ENCODE measurements around the gene COPZ1.
A peak's percentile ranks its signal among the peaks of the same experiment; 100 is the strongest.
"Not testable (repeated sequence)": the region's sequence is repeated elsewhere in the genome, so short reads cannot be mapped to it uniquely, and the experiment has no call there.

COPZ1 gene, protein sequence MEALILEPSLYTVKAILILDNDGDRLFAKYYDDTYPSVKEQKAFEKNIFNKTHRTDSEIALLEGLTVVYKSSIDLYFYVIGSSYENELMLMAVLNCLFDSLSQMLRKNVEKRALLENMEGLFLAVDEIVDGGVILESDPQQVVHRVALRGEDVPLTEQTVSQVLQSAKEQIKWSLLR

DNA sequence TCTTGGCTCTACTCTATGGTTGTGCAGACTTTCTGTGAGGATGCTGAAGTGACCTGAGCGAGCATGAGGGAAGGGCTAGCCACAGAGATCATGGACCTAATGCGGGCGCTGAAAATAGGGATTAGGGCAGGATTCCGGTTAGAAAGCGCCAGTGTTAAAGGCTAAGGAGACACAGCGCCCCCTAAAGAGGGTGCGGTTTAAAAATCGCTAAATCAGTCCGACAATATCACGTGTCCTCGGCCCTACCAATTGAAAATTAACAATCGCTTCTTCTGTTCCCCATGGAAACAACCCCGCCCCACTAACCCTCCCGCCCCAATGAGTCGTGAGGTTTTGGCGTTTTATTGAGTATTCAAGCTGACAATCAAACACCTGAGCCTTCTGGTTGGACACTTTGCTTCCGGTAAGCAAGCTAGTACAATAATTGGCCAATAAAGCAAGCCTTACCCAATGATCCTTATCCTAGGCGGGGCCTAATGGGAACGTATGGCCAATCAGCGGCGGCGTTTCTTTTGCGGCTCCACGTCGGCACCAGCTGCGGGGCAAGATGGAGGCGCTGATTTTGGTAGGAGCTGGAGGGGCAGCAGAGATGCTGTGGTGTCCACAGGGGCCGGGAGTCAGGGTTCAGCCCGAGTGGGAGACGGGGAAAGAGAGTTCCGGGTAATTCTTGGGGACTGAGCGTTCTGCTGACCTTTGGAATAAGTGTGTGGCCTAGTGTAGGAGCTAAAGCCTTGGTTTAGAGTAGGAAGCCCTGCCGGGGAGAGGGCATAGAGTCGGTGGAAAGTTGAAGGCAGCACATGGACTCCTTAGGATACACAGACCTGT is at the start of gene COPZ1:
TSS of gene COPZ1 (plus strand) at position 515 of the 825 bp plus-strand sequence. CDS start at position 548, 33 bp downstream.
- peak; percentile 70 for DNase-seq (ENCODE audit: low read depth)

DNA sequence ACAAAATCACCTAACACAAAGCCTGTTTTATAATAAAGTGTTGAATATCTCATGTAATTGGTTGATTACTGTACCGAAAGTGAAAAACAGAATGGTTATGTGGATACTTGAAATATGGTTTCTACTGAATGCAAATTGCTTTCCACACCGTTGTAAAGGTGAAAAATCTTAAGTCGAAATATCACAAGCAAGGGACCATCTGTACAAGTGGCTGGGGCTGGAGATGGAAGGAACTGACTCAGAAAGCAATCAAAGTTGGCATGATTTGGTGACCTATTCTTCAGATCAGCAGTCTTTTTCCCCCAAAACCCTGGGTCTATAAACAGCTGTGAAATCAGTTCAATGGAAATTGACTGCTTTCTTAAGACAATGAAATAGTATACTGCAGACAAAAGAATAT is 48.6 kb upstream of the COPZ1 start:
- DNase-seq (ENCODE audit: low read depth): no peak

DNA sequence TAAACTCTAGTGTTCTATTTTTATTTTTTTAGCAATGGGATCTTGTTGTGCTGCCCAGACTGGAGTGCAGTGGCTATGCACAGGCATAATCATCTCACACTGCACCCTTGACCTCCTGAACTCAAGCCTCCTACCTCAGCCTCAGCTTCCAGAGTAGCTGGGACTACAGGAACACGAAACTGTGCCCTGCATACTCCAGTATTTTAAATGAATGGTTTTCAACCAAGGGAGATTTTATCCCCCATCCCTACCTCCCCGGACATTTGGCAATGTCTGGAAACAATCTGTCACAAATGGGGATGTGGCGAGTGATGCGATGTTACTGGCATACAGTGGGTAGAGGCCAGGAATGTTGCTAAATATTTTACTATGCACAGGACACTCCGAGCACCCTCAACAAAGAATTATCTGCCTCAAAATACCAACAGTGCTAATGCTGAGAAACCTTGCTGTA is 47.1 kb upstream of the COPZ1 start:
- DNase-seq (ENCODE audit: low read depth): no peak

DNA sequence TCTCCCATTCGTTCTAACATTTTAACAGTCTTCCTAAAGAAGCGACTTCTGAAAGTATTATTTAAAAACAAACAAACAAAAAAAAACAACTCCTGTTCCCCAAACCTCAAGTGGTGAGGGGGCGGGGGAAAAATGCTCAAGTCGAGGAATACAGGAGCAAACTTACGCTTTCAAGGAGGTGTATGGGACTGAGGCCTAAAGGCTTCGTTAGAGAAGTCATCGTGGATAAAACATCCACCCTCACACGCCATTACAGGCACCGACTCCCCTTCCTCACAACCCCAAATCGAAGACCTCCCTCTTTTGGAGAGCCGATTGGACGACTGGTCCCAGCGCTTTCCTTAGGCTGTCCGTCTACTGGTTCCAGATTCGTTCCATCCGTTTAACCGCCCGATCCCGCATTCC is 45.7 kb upstream of the COPZ1 start:
- DNase-seq (ENCODE audit: low read depth): no peak

DNA sequence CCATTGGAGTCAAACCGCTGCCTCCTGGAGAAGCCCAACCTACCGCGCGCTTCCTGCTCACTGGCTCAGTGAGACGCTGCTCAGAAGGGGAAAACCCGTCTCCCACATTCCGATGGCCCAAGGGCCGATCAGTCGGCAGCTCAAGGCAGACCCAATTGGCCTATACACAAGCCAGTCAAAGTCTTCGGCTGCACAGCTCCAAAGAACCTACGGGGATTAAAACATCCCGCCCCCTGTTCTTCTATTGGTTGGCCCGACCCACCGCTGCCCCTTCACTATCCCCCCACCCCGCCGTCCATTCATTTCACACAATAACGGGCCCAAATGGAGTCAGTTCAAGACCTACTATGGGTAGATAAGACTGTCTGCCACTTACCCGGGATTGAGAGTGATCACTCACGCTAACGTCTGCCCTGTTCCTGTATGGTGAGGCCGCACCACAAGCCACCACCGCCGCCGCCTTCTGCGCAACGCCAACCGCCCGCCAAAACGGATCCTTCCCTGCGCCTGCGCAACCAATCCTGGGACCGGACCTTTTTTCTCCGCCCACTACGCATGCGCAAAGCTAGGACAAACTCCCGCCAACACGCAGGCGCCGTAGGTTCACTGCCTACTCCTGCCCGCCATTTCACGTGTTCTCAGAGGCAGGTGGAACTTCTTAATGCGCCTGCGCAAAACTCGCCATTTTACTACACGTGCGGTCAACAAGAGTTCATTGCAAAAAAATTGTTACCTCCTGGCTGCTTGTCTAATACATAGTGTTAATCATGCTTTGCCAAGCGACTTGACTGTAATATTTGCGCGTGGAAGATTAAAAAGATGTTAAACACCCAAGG is 45.1 kb upstream of the COPZ1 start, which contains the start of gene CBX5:
TSS of gene CBX5 (minus strand) at position 491 of the 836 bp plus-strand sequence. CDS start 22,472 bp downstream, outside the sequence.
- peak; percentile 98 for DNase-seq (ENCODE audit: low read depth)

DNA sequence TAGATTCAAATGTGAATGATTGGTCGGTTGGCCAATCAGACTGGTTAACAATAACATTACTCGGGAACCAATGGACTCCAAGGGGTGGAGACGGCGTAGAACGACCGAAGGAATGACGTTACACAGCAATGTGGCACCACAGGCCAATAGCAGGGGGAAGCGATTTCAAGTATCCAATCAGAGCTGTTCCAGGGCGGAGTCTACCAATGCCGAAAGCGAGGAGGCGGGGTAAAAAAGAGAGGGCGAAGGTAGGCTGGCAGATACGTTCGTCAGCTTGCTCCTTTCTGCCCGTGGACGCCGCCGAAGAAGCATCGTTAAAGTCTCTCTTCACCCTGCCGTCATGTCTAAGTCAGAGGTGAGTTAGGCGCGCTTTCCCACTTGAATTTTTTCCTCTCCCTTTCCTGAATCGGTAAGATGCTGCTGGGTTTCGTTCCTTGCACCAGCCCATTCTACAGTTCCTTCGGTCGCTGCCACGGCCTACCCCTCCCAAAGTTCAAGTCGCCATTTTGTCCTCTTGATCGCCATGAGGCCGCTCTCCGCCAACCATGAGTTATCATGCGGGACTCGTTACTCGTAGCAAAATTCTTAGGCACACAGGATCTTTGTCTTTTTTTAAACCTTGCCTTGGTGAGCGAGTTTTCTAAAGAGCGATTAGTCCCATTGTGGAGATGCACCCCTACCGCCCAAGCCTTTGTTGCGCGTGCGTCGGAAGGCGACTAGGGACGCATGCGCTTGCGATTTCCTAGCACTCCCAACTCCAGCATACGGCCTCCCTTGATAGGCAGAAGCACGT is 44.3 kb upstream of the COPZ1 start, which contains the start of gene HNRNPA1:
TSS of gene HNRNPA1 (plus strand) at position 259 of the 793 bp plus-strand sequence. CDS start at position 341, 82 bp downstream.
- DNase-seq (ENCODE audit: low read depth): peak; percentile 61

DNA sequence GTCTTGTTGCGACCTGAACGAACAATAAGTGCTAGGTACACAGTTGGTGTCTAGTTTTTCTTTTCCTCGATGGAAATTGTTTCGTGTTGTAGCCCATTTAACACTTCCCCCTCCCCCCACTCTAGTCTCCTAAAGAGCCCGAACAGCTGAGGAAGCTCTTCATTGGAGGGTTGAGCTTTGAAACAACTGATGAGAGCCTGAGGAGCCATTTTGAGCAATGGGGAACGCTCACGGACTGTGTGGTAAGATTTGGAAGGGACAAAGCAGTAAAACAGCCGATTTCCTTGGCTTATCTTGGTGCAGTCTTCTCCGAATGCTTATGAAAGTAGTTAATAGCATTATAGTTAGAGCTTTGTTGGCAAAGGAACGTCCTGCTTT is 43.7 kb upstream of the COPZ1 start:
- not testable (repeated sequence) for DNase-seq (ENCODE audit: low read depth)

DNA sequence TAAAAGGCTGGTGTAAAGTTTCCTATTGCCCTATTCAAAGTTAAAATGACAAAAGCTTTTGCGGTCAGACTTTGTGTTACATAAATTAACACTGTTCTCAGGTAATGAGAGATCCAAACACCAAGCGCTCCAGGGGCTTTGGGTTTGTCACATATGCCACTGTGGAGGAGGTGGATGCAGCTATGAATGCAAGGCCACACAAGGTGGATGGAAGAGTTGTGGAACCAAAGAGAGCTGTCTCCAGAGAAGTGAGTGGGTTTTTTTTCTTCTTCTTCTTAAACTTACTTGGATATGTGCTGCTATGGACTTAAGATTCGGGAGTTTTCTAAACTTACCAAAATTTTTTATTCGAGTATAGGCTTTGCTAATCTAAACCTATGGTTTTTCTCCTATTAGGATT is 43.2 kb upstream of the COPZ1 start:
- not testable (repeated sequence) for DNase-seq (ENCODE audit: low read depth)

DNA sequence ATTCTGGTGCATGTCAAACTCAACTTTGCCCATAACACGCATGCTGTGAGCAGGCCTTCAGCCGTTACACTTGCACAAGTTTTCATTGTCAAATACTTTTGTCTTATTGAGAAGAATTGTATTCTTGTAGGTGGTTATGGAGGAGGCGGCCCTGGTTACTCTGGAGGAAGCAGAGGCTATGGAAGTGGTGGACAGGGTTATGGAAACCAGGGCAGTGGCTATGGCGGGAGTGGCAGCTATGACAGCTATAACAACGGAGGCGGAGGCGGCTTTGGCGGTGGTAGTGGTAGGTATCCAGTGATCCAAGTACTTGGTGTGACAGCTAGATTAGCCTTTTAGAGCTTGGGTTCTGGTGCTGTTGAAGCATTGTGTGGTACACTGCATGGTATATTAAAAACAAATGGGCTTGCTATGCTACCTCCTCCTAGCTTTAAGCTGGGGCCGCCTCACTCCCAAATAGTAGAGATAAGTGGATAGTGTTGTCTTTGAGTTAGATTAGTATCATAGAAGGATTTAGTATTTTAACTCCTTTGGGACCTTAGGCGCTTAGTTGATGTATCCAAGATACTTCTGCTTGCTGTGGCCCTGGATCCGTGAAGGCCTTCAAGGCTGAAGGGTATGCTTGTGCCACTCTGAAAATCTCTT is 41.9 kb upstream of the COPZ1 start:
- DNase-seq (ENCODE audit: low read depth): no peak

DNA sequence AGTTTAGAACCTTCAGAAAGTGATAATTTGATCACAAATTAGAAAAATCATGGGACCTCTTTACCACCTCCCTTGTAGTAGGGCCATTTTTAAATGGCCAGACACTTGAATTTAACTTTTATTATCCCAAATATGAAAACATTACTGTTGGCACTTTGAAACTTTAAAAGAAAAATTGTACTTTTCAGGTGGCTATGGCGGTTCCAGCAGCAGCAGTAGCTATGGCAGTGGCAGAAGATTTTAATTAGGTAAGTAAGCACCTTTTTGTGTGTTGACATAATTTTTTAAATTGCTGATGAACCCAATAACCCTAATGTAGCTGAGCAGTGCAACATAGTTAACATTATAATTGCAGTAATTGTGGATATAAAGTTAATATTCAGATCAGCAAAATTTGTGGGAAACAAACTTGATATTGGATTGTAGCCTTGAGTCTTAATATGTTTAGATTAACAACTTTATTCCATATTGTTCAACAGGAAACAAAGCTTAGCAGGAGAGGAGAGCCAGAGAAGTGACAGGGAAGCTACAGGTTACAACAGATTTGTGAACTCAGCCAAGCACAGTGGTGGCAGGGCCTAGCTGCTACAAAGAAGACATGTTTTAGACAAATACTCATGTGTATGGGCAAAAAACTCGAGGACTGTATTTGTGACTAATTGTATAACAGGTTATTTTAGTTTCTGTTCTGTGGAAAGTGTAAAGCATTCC is 40.7 kb upstream of the COPZ1 start:
- not testable (repeated sequence) for DNase-seq (ENCODE audit: low read depth)

DNA sequence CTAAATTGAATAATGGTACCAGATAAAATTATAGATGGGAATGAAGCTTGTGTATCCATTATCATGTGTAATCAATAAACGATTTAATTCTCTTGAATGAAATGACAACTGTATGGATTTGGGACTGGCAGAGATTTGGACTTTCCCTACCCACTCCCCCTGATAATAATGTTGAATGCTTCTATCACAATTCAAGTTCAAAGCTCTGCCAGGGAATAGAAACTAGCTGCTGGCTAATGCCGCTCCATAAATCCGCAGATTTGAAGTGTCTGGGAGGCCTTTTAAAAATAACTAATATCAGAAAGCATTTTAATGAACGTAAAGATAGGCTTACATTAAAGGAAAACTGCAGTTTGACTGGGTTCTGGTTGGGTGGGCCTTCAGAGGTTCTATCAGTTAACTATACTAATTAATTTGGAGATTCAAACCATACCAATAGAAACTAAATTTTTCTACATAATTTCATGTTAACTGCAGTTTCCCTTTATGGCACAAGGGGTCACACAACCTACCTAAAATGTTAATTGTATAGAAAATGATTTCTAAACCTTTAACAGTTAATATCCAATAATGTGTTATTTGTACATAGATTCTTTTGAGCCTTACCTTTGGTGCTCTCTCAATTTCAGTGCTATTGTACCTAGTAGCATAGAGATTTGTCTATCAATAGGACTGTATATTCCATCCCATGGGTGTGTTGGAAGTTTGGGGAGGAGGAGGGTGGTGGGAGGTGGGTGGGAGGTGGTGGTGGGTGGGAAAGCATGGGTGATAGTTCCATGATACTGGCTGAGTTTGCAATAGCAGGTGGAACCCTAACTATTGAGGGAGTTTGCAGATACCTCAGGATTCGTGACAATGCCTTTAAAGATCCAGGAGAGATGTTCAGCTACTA is 39.5 kb upstream of the COPZ1 start:
- DNase-seq (ENCODE audit: low read depth): no peak

DNA sequence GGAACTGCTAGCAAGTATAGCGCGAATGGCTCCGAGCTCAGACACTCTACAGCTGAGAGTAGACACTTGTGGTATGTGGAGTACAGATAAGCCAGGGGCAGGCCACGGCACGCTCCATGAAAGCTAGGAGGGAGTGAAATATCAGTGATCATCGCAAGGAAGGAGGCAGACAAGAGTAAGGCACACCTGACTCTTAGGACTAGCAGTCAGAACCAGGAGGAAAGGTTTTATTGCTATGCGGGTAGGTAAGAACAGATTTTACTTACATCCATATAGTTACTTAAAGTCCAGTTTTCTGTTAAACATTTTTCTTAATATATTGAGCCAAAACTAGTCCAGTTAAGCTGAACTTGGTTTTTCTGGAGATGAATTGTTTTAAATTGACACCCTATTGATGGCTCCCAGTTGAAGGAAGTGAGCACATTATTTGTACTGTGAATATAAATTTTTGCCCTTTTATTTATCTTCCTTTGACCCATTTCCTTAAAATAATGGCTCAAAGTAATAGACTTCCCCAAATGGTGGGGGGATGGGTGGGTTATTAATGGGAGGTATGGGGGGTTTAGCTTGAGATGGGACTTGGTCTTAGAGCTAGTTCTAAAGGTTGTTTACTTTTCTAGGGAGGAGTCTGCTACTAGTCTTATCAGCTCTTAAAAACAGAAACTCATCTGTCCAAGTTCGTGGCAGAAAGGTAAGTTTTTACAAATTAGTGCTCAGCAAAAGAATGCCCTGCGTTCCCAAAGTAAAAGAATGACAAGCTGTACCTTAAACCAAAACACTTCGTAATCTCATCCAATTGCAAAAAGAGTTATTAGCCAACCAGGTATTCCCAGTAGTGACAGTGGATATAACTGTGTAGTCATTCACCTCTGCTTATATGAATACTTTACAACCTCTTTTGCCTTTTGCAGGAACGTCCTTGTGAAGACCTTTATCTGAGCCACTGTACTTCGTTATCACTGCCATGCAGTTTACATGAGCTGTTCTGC is 38.6 kb upstream of the COPZ1 start:
- DNase-seq (ENCODE audit: low read depth): no peak

DNA sequence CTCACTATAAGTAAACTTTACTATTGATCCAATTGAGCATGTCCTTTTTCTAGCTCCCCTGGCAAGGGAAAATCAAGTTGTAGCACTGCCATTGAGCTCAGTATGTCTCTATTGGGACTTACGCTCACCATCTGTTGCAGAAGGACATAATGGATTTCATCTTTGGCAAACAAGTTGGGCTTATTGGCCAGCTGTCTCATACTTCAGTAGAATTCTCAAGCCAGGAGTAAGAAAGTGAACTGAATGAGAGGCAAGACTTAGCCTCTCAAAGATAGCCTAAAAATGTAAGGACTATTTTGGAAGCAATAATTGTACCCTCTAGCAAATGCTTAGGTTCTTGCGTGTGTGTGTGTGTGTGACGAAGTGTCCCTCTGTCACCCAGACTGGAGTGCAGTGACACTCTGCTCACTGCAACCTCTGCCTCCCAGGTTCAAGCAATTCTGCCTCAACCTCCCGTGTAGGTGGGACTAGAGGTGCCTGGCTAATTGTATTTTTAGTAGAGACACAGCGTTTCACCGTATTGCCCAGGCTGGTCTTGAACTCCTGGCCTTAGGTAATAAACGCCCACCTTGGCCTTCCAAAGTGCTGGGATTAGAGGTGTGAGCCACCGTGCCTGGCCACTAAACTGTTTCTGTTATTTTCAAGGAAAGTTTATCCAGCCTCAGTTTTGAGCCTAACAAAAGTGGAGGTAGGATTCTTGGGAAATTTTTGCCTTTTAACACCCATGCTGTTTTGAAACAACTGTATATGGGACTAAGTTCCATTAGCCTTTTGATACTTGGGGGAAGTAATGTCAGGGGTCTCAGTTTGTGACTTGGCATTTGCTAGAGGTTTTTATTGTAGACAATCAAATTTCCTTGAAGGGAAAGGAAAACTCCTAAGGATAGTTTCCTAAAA is 37.4 kb upstream of the COPZ1 start:
- DNase-seq (ENCODE audit: low read depth): no peak

DNA sequence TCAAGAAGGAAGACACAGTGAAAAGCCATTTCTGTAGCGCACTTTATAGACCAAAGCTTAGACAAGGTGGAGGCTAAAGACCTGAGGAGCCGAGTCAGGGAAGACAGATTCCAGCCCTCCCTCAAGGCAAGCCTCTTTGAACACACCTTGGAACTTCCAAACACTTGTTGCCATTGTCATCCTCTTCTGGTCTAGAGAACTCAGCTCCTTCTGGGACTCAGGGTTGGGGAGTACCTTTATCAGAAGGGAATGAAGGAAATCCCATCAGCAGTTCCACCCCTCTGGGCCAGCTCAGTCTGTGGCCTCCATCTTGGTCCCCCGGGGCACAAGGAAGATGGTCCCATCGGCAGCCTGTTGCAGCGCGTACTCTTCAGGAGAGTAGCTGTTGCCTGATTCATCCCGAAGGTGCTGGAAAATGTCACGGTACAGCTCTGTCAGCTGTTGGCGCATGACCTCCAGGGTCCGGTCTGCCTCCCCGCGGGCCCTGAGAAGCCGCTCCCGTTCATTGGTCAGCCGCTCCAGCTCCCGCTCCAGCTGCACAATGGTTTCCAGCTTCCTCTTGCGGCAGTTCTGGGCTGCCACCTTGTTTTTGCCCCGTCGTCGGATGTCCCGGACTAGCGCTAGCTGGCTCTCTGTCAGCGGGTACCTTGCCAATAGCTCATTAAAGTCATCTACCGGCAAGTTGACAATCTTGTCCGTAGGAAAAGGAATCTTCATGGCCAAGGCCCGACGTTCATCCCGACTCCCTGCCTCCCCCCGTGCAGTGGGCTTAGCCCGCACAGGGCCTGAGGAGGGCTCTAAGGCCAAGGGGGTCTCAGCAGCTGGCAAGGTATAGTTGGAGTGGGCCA is 32.6 kb upstream of the COPZ1 start:
- DNase-seq (ENCODE audit: low read depth): no peak

DNA sequence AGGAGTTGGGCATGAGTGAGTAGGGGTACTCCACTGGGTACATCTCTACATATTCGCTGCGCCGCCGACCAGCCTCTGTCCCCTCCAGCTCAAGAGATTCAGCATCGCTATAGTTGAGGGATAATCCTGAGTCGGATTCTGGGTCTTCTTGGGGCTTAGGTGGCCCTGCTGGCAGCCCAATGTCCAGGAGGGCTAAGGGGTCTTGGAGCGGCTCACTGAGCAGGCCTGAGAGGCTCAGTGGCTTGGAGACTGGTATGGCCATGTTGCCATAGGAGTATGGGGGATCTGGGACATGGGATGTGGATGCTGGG is 32.0 kb upstream of the COPZ1 start:
- DNase-seq (ENCODE audit: low read depth): no peak
